ENCODE results near the gene EXD3. TPM values are rescaled to one million over a fixed set of nuclear protein-coding genes. Genes with fewer than 3 reads are reported as not detected.
"Not testable (repeated sequence)": the region's sequence is repeated elsewhere in the genome, so short reads cannot be mapped to it uniquely, and the experiment has no call there.

The EXD3 gene
- total RNA-seq, 3 donors from 2014 or later: 7.7 to 28.7 (median 20.6) TPM

DNA sequence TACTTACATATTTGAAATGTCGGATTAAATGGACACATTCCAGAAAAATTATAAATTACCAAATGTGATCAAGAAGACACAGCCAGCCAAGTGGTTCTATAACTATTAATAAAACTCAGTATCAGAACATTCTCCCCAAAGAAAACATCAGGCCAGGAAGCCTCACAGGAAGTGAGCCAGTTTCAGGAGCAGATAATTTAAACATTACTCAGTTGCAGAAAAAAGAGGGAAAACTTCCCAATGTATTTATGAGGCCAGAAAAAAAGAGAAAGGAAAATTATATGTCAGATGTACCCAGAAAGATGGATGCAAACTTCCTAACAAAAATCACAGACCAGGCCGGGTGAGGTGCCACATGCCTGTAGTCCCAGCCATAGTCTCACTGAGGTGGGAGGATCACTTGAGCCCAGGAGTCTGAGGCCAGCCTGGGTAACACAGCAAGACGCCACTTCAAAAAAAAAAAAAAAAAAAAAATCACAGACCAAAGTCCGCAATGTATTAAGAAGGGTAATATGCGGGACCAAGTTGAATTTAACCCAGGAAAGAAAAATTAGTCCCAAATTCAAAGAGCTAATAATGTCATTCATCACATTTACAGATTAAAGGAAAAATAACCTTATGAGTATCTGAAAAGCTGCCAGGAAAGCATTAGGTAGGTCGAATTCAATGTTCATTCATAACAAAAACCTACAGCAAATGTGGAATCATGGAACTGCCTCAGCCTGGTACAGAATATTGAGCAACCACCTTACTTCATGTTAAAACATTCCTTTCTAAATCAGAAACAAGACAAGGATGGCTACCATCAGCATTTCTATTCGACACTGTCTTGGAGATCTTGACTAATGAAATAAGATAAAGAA lies 83.7 kb downstream of the EXD3 start:
- Histone ChIP-seq H3K4me1 (no peaks in the 10 kb centered on the region), H3K27ac (no peak overlapping the region), H3K9me3 (peaks cover 0 to 15% of the 10 kb centered on the region in 2 donors), H3K4me3 (no peak overlapping the region), H3K36me3 (no peaks in the 10 kb centered on the region), H3K27me3 (no peaks in the 10 kb centered on the region)
- intact Hi-C loops (cut with DNase I; ENCODE audit: low total_unique reads): no loop called here
- TF ChIP-seq, protein P1, sequence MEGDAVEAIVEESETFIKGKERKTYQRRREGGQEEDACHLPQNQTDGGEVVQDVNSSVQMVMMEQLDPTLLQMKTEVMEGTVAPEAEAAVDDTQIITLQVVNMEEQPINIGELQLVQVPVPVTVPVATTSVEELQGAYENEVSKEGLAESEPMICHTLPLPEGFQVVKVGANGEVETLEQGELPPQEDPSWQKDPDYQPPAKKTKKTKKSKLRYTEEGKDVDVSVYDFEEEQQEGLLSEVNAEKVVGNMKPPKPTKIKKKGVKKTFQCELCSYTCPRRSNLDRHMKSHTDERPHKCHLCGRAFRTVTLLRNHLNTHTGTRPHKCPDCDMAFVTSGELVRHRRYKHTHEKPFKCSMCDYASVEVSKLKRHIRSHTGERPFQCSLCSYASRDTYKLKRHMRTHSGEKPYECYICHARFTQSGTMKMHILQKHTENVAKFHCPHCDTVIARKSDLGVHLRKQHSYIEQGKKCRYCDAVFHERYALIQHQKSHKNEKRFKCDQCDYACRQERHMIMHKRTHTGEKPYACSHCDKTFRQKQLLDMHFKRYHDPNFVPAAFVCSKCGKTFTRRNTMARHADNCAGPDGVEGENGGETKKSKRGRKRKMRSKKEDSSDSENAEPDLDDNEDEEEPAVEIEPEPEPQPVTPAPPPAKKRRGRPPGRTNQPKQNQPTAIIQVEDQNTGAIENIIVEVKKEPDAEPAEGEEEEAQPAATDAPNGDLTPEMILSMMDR (IDR thresholded peaks at IDR 0.05): no peak
- no peak for TF ChIP-seq POLR2AphosphoS5 (IDR thresholded peaks at IDR 0.05)
- no peak for TF ChIP-seq POLR2A (IDR thresholded peaks at IDR 0.05)
- DNase-seq (ENCODE audit: low spot score in 2 of 2): no peak

DNA sequence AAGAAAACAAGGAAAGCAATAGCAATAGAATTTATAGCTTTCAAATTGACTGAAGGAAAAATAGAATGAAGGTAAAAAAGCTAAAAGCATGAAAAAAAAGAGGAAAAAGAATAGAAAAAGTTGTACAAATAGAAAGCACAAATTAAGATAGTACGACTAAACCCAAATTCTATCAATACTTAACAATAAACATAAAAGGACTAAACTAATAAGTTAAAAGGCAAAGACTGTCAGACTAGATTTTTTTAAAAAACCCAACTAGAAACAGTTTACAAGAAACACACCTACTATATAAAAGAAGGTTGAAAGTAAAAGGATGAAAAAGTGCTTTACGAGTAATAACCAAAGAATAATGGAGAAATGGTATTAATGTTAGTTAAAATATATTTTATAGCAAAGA lies 86.2 kb downstream of the EXD3 start:
- TF ChIP-seq POLR2AphosphoS5 (IDR thresholded peaks at IDR 0.05): no peak
- TF ChIP-seq POLR2A (IDR thresholded peaks at IDR 0.05): no peak
- no peaks in the 10 kb centered on the region for H3K36me3 ChIP-seq

DNA sequence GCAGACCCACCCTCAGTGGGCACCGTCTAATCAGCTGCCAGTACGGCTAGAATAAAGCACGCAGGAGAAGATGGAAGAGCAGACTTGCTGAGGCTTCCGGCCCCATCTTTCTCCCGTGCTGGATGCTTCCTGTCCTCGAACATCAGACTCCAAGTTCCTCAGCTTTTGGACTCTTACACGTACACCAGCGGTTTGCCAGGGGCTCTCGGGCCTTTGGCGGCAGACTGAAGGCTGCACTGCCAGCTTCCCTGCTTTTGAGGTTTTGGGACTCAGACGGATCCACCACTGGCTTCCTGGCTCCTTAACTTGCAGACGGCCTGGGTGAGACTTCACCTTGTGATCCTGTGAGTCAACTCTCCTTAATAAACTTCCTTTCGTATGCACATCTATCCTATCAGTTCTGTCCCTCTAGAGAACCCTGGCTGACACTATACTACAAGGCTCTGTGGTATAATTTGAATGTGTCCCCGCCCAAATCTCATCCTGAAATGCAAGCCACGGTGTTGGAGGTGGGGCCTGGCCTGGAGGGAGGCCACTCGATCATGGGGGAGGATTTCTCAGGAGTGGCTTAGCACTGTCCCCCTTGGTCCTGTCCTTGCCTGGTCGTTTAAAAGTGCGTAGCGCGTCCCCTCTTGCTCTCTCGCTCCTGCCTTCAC lies 89.8 kb downstream of the EXD3 start:
- DNase-seq (ENCODE audit: low spot score in 2 of 2): no peak
- TF ChIP-seq POLR2AphosphoS5 (IDR thresholded peaks at IDR 0.05): no peak
- TF ChIP-seq, protein P1 (IDR thresholded peaks at IDR 0.05): no peak
- TF ChIP-seq POLR2A (IDR thresholded peaks at IDR 0.05): no peak
- H3K36me3 ChIP-seq: no peaks in the 10 kb centered on the region
- peaks cover 0 to 5% of the 10 kb centered on the region in 2 donors for H3K9me3 ChIP-seq
- H3K4me3 ChIP-seq: no peak overlapping the region
- H3K4me1 ChIP-seq: no peaks in the 10 kb centered on the region
- intact Hi-C loops (cut with DNase I; ENCODE audit: low total_unique reads): no loop called here
- no peaks in the 10 kb centered on the region for H3K27me3 ChIP-seq
- no peak overlapping the region for H3K27ac ChIP-seq

More for the DNA sequence above, 86.2 kb downstream of the EXD3 start:
- Histone ChIP-seq H3K27ac (no peak overlapping the region), H3K27me3 (no peaks in the 10 kb centered on the region), H3K9me3 (peaks cover 0 to 5% of the 10 kb centered on the region in 2 donors), H3K4me3 (no peak overlapping the region), H3K4me1 (no peaks in the 10 kb centered on the region)
- no peak for DNase-seq (ENCODE audit: low spot score in 2 of 2)
- intact Hi-C loops (cut with DNase I; ENCODE audit: low total_unique reads): no loop called here

DNA sequence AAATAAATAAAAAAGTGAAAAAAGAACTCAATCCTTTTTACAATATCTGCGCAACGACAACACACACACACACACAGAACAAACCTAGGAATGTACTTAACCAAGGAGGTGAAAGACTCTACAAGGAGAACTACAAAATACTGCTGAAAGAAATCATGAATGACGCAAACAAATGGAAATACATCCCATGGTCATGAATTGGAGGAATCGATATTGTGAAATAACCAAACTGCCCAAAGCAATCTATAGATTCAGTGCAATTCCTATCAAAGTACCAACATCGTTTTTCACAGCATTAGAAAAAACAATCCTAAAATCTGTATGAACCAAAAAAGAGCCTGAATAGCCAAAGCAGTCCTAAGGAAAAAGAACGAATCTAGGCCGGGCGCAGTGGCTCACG lies 91.0 kb downstream of the EXD3 start:
- Histone ChIP-seq H3K4me1 (no peaks in the 10 kb centered on the region), H3K9me3 (peaks cover 0 to 5% of the 10 kb centered on the region in 2 donors), H3K27ac (no peak overlapping the region), H3K4me3 (no peak overlapping the region), H3K36me3 (no peaks in the 10 kb centered on the region), H3K27me3 (no peaks in the 10 kb centered on the region)
- DNase-seq (ENCODE audit: low spot score in 2 of 2): no peak
- TF ChIP-seq, protein P1 (IDR thresholded peaks at IDR 0.05): no peak
- TF ChIP-seq POLR2A (IDR thresholded peaks at IDR 0.05) (no peak), POLR2AphosphoS5 (IDR thresholded peaks at IDR 0.05) (no peak)
- intact Hi-C loops (cut with DNase I; ENCODE audit: low total_unique reads): no loop called here

DNA sequence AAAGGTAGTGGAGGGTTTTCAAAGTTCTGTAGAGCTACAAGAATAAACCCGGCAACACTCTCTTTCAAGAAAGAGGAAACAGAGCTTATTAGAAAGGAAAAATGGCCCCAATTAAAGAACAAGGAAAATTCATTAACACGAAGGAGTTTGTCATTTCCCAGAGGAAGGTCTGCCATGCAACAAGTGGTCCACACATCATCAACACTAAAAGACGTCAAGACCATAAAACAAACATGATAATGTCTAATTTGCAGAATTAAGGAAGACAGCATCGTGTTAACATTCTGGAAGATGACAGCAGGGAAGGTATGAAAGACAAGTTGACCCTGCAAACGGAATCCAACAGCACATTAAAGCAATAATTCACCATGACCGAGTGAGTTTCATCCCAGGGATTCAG lies 92.3 kb downstream of the EXD3 start:
- Histone ChIP-seq H3K36me3 (no peaks in the 10 kb centered on the region), H3K27ac (no peak overlapping the region), H3K4me1 (no peaks in the 10 kb centered on the region), H3K4me3 (no peak overlapping the region), H3K9me3 (no peaks in the 10 kb centered on the region), H3K27me3 (no peaks in the 10 kb centered on the region)
- TF ChIP-seq POLR2AphosphoS5 (IDR thresholded peaks at IDR 0.05) (no peak), POLR2A (IDR thresholded peaks at IDR 0.05) (no peak)
- TF ChIP-seq, protein P1 (IDR thresholded peaks at IDR 0.05): no peak
- no peak for DNase-seq (ENCODE audit: low spot score in 2 of 2)
- intact Hi-C loops (cut with DNase I; ENCODE audit: low total_unique reads): no loop called here

DNA sequence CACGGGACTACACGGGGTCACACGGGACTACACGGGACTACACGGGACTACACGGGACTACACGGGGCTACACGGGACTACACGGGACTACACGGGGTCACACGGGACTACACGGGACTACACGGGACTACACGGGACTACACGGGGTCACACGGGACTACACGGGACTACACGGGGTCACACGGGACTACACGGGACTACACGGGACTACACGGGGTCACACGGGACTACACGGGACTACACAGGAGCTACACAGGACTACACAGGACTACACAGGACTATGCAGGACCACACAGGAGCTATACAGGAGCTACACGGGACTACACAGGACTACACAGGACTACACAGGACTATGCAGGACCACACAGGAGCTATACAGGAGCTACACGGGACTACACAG lies 93.4 kb downstream of the EXD3 start:
- intact Hi-C loops (cut with DNase I; ENCODE audit: low total_unique reads): loop anchor here (5.0 kb wide), 1 partner anchor 712 kb away; no protein-coding TSS in a partner anchor
- DNase-seq (ENCODE audit: low spot score in 2 of 2); H3K9me3 ChIP-seq; H3K27me3 ChIP-seq; H3K36me3 ChIP-seq; H3K4me1 ChIP-seq; H3K4me3 ChIP-seq; H3K27ac ChIP-seq: not testable (repeated sequence)

DNA sequence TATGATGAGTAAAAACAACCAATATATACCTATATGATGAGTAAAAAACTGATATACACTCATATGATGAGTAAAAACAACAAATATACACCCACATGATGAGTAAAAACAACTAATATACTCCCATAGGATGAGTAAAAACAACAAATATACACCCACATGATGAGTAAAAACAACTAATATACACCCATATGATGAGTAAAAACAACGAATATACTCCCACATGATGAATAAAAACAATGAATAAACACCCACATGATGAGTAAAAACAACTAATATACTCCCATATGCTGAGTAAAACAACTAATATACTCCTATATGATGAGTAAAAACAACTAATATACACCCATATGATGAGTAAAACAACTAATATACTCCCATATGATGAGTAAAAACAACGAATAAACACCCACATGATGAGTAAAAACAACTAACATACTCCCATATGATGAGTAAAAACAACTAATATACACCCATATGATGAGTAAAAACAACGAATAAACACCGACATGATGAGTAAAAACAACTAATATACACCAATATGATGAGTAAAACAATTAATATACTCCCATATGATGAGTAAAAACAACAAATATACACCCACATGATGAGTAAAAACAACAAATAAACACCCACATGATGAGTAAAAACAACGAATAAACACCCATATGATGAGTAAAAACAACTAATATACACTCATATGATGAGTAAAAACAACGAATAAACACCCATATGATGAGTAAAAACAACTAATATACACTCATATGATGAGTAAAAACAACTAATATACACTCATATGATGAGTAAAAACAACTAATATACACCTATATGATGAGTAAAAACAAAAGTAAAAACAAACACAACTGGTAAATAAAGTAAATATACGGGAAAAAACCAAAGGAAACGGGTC lies 95.1 kb downstream of the EXD3 start:
- intact Hi-C loops (cut with DNase I; ENCODE audit: low total_unique reads): loop anchor here (5.0 kb wide), 1 partner anchor 711 kb away; no protein-coding TSS in a partner anchor
- H3K27me3 ChIP-seq: not testable (repeated sequence)

More for the DNA sequence above, 95.1 kb downstream of the EXD3 start:
- not testable (repeated sequence) for H3K36me3 ChIP-seq; H3K9me3 ChIP-seq; H3K4me1 ChIP-seq; H3K27ac ChIP-seq; DNase-seq (ENCODE audit: low spot score in 2 of 2); H3K4me3 ChIP-seq

Data from breast epithelium (tissue), 4 donors.